Measurements from ENCODE around the gene PRKN.

The PRKN gene

DNA sequence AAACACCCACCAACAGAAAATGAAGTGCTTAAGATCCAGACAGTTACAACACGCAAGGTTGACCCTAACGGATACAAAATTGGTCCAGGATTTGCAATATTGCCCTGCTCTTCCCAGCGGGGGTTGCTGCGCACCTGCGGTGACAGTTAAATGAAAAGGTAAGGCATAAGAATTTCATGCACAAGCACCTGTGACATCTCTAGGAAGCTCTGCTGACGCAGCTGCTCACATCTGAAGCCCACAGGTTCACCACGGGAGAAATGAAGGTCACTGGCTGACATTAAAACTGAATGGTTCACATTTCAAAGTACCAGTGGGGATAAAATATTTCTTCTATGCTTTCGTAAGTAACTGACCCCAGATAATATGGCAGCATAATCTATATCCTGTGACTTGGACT lies 764.4 kb downstream of the PRKN start:
- no peak for DNase-seq (ENCODE audit: low read depth, low spot score)

DNA sequence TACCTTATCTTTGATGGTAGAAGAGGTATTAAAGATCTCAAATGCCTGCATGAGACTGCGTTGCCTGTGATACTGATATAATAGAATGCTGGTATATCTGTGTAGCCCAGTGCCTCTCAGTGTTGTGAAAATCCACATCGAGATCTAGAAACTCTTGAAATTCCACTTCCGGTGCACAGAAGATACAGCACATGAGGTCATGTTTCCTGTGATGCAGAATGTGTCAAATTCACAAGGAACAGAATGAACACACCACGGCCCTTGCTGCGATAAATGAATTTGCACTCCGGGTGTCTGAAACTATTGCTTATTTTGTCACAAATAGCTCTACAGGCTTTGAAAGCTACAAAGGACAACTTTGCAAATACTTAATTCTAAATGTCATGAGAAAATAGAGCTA lies 765.8 kb downstream of the PRKN start:
- DNase-seq (ENCODE audit: low read depth, low spot score) = no peak

DNA sequence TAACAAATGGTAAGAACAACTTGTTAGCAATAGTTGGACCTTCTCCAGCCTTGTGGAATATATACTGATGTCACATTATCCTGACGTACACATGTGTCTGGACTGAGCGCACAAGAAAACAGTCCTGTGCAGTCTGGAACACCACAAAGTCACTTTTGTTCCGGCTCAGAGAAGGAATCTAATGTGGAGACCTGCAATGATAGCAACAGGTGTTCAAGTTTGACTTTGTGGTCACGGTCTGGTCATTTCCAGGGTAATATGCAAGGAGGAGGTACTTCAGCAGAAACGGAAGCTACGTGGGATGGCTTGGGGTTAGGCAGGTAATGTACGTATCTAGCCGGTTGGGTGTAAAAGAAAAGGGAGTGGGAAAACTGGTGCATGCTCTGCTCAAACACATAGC lies 766.5 kb downstream of the PRKN start:
- no peak for DNase-seq (ENCODE audit: low read depth, low spot score)

DNA sequence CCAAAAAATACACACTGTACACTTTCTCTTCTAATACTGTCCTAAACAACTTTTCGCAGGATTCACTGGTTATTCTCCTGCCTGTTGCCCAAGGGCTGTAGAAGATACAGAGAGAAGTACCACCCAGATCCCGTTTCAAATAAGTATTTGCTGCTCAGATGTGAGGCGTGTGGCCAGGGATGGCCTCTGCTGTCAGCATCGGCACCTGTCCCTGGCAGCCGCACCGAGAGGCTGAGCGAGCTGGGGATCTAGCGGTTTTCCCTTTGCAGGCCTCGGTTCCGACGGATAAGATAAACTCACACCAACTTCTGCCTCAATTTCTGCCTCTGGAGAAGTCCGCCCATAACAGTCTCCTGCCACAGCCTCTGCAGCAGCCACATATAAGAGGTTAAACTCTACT lies 768.5 kb downstream of the PRKN start:
- no peak for DNase-seq (ENCODE audit: low read depth, low spot score)

DNA sequence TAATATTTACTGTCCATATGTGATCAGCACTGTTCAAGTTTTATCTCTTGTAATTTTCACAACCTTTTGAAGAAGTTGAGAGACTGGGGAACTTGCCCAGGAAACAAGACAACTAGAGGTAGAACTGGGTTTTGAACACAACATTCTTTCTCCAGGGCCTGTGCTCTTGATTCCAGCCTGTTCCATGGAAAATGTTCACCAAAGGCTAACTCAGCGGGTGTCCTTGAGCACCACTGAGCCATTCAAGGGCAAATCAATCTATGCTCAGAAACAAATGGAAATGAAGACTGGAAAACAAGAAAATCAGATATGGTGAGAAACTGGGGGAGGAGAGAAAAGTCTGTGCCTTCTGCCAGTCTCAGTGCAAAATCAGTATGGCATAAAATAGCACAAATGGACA lies 771.5 kb downstream of the PRKN start:
- DNase-seq (ENCODE audit: low read depth, low spot score) = no peak

DNA sequence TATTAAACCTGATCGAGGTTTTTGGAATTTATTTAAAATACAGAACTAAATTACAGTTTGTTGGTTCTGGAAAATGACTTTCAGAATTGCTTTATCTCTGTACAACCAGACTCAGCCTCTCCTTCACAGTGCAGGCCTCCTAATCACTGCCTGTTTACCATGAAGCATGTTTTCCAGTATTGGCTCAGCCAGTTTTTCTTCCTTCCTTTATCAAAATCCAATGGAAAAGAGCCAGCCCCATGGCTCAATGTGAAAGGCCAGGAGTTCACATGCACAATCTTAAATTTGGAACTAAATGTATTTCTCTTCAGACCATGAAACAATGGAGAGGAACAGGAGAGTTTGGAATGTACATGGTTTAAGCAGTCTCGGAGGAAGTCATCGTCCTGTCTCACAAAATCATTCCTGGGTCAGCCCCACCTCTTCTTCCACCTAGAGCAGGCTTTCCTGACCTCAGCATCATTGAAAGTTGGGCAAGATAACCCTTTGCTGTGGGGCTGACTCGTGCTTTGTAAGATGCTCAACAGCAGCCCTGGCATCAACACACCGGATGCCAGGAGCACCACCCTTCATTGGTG lies 772.8 kb downstream of the PRKN start:
- DNase-seq (ENCODE audit: low read depth, low spot score) = no peak

DNA sequence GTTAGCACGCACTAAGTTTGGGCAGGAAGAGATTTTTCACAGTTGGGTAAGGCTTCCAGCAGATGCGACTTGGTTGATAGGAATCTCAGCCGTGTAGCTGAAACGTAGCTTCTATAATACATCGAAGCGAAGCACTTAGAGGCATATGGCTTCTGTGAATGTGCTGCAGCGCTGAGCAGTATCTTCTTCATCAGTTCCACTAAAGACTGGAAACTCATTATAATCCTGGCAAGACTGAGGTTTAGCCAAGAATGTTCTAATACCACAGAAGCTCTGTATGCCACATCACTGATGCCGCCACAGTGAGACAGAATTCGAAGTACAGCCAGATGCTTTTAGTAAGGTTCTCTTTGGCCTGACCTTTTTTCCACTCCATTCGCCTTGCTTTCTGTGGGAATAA lies 773.5 kb downstream of the PRKN start:
- no peak for DNase-seq (ENCODE audit: low read depth, low spot score)

DNA sequence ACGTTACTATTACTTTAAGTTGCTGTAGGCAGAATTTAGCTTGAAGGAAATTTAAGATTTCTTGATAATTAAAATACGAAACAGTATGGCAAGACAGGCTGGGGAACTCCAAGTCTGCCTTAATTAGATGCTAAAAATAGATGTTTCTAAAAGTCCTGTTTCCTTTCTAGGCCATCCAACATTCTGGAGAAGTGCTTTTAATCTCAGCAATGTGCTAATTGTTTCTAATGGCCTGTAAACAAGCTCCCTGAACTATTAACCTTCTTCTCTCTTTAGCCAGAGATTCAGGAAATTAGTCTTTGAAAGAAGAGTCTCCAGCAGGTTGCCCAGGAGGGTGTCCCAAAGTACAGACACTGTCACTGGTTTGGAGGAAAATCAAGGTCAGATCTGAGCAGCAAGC lies 776.4 kb downstream of the PRKN start:
- DNase-seq (ENCODE audit: low read depth, low spot score) = no peak

DNA sequence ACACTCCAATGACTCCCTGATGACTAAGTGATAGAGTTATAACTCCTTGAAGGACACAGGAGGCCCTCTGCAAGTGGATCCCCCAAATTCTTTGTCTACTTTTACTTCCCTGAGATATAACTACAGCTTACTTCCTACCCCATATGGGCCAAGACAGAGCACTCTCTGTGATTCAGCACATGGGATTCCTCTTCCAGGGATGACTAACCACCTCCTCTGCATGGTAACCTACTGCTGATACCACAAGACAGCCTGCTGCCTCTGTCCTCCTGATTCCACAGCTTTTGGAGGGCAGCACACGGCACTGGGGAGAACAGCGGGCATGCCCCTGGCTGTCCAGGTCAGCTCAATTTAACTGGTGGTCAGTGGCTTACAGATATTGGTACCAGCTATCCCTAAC lies 778.0 kb downstream of the PRKN start:
- no peak for DNase-seq (ENCODE audit: low read depth, low spot score)

DNA sequence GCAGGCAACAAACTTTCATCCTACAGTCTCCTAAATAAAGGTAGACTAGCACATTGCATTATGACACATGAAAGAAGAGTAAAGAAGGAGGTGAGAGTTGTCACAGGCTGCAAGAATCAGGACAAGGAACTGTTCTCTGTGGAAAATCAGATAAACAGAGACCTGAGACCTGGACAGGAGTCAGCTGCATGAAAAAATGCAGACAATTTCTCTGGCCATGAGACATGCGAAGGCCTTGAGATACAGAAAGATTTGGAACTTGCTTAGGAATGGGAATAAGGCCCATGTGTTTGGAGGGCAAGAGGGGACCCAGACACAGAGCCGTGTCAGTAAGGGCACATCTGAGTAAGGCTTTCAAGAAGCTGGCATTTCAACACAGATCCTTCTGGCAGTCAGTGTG lies 779.1 kb downstream of the PRKN start:
- no peak for DNase-seq (ENCODE audit: low read depth, low spot score)

DNA sequence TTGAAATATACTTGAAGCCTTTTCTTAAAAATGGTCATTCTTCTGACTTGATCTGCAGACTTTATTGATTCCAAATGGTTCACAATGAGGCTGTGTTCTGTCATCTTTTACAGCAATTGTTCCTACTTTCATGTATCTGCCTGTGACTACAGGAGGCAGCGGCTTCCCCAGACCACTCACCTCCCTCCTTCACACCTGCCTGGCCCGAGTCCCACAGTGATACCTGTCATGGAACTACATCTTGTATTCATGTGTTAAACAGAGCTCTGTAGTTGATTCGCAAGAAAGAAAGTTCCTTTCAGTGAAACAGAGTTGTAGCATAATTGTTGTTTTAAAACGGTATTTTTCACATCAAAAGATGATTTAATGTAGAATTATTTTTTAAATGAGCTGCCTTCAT lies 780.2 kb downstream of the PRKN start:
- no peak for DNase-seq (ENCODE audit: low read depth, low spot score)

DNA sequence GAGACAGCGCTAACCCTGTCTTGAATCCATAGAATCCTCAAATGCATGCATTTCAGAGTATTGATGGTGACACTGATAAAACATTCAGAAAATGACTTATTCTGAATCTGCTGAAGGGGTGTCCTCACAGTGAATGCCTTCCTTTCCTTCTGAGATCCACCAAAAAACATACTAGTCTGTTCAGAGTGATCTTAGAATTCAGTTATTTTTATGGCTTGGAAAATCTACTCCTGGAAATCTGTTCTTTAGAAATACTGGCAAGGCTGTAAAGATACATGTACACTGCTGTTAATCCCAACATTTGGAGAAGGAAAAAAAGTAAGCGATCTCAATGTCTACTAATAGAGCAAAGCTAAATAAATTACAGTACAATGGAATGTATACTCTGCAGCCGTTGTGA lies 781.1 kb downstream of the PRKN start:
- no peak for DNase-seq (ENCODE audit: low read depth, low spot score)

DNA sequence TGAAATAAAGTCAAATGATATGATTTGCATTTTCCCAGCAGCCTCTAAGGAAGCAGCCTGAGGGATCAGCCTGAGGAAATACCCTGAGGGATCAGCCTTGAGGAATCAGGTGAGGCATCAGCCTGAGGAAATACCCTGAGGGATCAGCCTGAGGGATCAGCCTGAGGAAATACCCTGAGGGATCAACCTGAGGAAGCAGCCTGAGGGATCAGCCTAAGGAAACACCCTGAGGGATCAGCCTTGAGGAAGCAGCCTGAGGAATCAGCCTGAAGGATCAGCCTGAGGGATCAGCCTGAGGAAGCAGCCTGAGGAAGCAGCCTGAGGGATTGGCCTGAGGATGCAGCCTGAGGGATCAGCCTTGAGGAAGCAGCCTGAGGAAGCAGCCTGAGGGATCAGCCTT lies 784.0 kb downstream of the PRKN start:
- DNase-seq (ENCODE audit: low read depth, low spot score) = no peak

DNA sequence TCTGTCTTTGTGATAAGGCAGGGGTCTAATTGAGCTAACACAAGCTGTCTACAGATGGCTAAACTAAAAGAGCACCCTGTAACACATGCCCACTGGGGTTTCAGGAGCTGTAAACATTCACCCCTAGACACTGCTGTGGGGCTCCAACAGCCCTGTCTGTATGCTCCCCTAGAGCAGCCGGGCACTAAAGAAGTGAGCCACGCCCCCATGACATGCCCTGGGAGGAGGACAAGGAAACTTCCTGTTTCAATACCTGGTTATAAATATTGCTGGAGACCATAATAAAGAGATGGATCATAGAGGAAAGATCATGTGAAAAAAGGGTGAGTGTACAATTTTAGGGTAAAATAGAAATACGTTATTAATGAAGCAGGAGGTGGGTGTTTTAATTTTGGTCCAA lies 786.0 kb downstream of the PRKN start:
- no peak for DNase-seq (ENCODE audit: low read depth, low spot score)

DNA sequence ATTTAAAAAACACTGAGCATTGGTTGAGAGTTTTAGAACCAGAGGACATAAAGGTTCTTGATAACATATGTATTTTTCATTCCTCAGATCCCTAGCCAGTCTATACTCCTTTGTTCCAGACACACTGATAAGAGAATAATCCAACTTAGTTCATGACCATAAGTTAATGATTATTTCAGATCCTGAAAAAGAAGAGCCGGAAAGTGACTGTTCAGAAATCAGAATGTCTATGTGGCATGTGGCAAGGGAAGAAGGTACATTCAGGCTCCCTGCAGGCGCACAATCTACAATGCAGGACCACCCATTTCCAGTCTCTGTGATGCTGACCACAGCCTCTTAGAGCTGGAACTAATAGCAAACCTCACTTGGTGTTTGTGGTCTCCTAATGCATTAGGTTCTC lies 787.0 kb downstream of the PRKN start:
- DNase-seq (ENCODE audit: low read depth, low spot score) = no peak

DNA sequence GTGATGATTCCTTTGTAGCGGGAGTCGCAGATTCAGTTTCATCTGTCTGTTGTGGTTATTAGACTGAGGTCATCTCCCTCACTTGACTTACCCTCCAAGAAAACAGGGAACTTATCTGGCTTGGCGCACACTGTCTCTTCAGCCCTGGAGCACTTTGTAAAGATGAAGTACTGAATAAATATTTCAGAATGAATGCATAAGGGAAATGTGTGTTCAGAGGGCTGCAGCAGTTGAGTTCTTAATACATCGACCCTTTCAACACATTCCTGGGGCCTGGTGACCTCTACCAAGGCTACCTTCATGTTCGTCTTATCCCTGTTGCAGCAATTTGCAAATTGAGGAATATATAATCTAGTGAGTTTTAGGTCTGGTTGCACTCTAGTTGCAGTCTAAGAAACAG lies 801.2 kb downstream of the PRKN start:
- DNase-seq (ENCODE audit: low read depth, low spot score) = no peak

DNA sequence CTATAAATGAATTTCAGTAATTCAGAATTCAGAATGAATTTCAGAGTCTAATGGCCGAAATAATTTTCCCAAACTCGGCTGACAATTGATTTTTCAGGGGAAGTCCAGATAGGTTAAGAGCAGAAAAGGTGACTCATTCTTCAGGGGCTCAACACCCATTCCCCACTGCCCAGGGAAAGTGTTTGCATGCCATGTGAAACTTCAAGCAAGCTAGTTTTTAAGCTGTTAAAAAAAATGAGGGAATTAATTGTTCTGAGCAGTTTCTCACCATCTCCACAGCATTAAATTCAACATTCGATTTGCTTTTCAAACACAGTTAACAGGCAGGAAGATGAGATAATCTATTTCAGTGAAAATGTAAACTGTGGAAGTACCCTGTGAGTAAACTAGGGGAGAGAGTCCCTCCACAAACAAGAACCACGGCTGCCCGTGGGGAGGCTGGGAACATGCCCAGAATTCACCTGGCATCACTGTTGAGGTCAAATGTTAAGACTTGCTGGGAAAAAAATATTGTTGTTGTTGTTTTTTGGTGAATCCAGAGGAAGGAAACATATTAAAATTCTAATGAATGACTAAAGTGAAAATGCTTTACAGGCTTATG lies 803.0 kb downstream of the PRKN start:
- DNase-seq (ENCODE audit: low read depth, low spot score) = no peak

DNA sequence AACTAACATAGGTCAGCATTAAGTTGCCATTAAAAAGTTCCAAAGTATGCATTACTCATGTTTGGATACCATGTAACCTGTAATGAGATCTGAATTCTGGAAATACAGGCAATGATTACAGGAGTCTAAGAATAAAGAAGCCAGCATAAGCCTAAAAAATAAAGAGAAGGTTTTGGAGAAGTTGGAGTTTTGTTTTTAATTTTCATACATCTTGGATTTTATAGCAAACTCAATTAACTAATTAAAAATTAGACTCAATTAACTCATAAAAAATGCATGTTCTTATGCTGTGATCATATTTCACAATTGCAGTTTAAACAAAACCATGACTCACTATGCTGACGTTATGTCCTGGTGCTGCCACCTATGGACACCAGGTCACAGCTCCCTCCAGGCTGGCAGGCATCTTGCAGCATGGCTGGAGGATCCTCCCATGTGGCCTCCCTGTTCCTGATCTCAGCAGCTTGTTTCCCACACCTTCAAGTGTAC lies 804.9 kb downstream of the PRKN start:
- no peak for DNase-seq (ENCODE audit: low read depth, low spot score)

DNA sequence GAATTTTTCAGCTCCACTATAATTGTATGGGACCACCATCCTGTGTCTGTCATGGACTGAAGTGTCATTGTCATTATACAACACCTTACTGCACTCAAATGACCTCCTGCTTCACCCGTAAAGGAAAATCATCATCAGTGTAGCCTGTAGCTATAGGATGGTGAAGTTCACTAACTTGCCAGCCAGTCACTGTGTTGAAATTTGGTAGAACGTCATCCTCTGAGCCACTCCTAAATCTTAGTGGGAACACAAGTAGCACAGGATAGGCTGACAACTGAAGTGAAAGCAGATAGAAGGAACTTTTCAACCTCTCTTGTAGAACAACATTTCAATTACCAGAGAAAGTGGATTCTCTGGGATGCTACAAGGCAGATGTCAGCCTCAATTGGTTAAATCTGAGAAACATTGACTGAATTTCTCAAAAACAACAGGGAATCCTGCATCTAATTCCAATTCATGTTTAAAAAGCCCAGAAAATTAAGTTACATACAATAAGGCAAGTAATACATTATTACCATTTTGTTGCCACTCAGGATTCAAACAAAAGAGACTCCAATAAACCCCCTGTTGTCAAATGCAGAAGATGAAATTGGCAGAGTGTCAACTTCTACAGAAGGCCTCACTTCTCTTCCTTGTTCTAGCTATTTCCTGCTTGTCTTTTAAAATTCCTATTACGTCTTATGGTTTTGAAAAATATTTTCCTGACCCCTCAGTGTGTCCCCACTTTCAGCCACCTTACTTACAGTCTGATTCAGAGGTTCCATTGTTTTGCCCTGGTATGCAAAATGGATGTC lies 805.8 kb downstream of the PRKN start:
- DNase-seq (ENCODE audit: low read depth, low spot score) = no peak

DNA sequence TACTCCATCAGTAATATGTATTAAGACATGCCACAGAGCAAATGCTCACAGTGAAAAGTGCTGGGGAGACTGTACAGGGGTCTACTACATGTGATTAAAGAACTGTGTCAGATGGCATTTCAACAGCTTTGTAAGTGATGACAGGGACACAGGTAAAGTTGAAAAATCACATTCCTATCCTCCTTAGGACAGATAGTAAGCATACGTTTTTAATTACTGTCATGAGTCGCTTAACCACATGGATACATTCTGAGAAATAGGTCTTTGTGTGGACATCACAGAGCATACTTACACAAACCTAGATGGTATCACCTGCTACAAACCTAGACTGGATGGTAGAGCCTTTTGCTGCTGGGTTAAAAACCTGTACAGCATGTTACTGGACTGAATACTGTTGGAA lies 807.9 kb downstream of the PRKN start:
- DNase-seq (ENCODE audit: low read depth, low spot score) = no peak

DNA sequence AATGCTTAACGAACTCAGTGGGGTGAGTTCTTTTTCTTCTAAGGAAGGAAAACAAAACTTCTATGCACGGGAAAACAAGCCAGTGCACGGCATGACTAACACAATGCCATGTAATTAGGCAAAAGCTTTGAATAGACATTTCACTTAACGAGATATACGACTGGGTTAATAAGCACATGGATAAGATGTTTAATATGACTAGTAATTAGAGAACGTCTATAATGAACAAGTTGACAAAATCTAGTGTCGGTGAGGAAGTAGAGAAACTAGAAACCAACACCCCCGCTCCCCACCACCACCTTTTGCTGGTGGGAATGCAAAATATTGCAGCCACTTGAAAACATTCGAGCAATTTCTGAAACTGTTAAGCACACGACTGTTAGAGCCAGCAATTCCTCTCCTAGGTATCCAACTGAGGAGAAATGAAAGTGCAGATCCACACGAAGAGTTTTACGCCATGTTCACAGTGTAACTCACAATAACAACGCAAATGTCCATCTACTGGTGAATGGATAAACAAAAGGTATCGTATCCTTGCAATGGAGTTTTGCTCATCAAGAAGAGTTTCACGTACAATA lies 808.8 kb downstream of the PRKN start:
- DNase-seq (ENCODE audit: low read depth, low spot score) = no peak

DNA sequence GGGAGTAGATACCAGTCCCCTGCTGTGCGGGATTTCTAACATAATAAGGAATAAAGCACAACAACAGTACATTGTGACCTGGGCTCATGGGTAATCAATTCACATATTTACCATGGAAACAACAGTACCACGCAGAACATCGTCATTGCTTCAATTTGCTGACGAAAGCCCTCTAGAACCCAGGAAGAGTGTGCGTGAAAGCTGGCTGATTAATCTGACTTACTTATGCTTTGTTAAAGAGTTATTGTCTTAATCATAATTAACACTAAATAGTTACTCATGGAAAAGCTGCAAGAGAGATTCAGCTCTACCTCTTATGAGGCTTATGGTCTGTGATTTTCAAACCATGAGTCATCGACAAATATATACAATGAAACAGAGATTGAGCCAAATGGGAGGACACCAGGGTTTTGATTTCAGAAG lies 809.4 kb downstream of the PRKN start:
- no peak for DNase-seq (ENCODE audit: low read depth, low spot score)

DNA sequence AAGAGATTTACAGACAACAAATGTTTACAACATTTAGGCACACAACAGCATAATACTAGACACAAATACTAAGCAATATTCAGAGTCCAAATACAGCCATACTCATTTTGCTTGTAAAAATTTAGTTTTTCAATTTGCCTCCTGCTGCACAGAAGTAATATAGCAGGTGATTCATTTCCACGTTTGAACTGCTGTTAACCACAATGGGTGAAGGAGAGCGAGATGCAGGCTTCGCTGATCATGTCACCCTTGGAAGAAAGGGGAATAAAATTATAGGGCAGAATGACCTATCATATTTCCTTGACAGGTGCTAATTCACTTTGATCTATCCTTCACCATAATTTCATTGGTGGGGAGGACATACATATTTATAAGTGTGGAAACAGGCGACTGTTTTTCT lies 809.9 kb downstream of the PRKN start:
- DNase-seq (ENCODE audit: low read depth, low spot score) = no peak

All from iPS DF 19.7 (cell line).